HCT116 (cell line): ENCODE results near the gene AAMP.

Source experiments
- EZH2 ChIP-seq: fragments of 200-600 bp; sonication (generic); IDR thresholded peaks from 2 replicates; pipeline ENCODE4 v1.6.1; 2017; ENCODE audit warnings: antibody characterized with exemption, mixed run types
- TF ChIP-seq, protein P1 (sequence below): IDR thresholded peaks from 2 replicates; pipeline ENCODE4 v1.6.1; 2012

DNA sequence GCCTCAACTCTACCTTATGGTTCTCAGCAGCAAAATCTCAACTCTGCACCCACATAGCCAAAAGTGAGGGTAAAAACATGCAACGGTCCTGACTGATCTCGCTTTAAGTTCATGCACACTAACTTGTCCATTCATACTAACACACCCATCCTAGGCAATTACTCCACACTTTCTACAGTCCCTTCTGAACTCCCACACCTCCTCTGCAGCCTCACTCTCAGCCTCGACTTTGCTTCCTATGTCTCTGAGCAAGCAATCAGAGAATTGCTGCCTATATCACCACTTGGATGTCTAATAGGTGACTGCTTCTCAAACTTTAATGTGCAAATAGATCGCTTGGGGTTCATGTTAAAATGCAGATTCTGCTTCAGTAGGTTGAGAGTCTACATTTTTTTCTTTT, 30.2 kb upstream of the AAMP start:
- TF ChIP-seq, protein P1, sequence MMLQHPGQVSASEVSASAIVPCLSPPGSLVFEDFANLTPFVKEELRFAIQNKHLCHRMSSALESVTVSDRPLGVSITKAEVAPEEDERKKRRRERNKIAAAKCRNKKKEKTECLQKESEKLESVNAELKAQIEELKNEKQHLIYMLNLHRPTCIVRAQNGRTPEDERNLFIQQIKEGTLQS, result no peak
- TF ChIP-seq EZH2, result no peak
